HepG2 (cell line): ENCODE data around the gene KCNMA1. TPM values are rescaled to one million over a fixed set of nuclear protein-coding genes. Genes with fewer than 3 reads are reported as not detected.

Experiments used
- ATAC-seq: fragments of 200-7000 bp; cut with Tn5 transposase; 3 replicates; pipeline ENCODE4 v1.9.1; 2020; ENCODE audit warnings: mild to moderate bottlenecking, moderate library complexity
- BruUV-seq: library from RNA; stranded (reverse); fragments of 400-500 nt; replicated peaks from 2 replicates; lab custom pipeline; 2021; lab: Mats Ljungman, UMichigan
- CTCF ChIA-PET: fragments of 300-600 bp; formaldehyde crosslinking; extraction: SDS; loops from one replicate; lab custom pipeline; 2021; ENCODE audit warnings: low total read pairs, inconsistent platforms, low intra/inter-chr PET ratio; lab: Yijun Ruan, JAX
- POLR2A ChIA-PET: fragments of 350-600 bp; sonication (Branson Sonifier 250); formaldehyde crosslinking; loops from one replicate; lab custom pipeline; 2020; ENCODE audit warnings: antibody characterized with exemption, inconsistent platforms; lab: Yijun Ruan, JAX
- DNase-seq: peaks from one replicate; pipeline ENCODE4 v3.0.0-alpha.2; 2015; ENCODE audit warnings: low spot score
- FAIRE-seq: peaks from 3 replicates; lab custom pipeline; 2011; peaks lifted over from hg19 to GRCh38; lab: Jason Lieb, UNC
- H2AFZ ChIP-seq: one replicate; pipeline ENCODE4 v1.6.1; 2011; ENCODE audit warnings: low read length, inconsistent platforms
- H3K27ac ChIP-seq: fragments of 300-600 bp; 3 replicates; pipeline ENCODE4 v1.8.0; 2011; ENCODE audit warnings: mixed run types, mild to moderate bottlenecking, mixed read lengths, low read length, inconsistent platforms; ENCODE audit not compliant: insufficient read depth; ENCODE audit errors: extremely low read length
- H3K27me3 ChIP-seq, 2 experiments: fragments of 200-600 bp in 1 of 2; 2 replicates in 1 of 2; 3 replicates in 1 of 2; pipeline versions ENCODE4 v1.6.0 to v1.8.0; 2011; ENCODE audit warnings: low read length in 2 of 2, mild to moderate bottlenecking in 2 of 2, moderate library complexity in 2 of 2, inconsistent platforms in 1 of 2; ENCODE audit not compliant: insufficient read depth in 2 of 2, control insufficient read depth in 1 of 2
- H3K36me3 ChIP-seq, 2 experiments: fragments of 200-600 bp in 1 of 2; replicated peaks in 1 of 2; 2 replicates in 1 of 2; 3 replicates in 1 of 2; pipeline versions ENCODE4 v1.5.1 to v1.8.0; 2011; ENCODE audit warnings: low read length in 2 of 2, inconsistent platforms in 1 of 2; ENCODE audit not compliant: insufficient read depth in 2 of 2, control insufficient read depth in 1 of 2
- H3K4me1 ChIP-seq: 2 replicates; pipeline ENCODE4 v1.5.1; 2012; ENCODE audit warnings: low read length, inconsistent platforms; ENCODE audit not compliant: insufficient read depth
- H3K4me2 ChIP-seq: 2 replicates; pipeline ENCODE4 v1.6.0; 2011; ENCODE audit warnings: low read depth, low read length, inconsistent platforms
- H3K4me3 ChIP-seq, 3 experiments: fragments of 200-600 bp in 1 of 3; sonication (generic), shearing (Covaris generic) in 1 of 3; replicated peaks in 1 of 3; 2 replicates each; pipeline ENCODE4 v1.5.1; 2011 to 2016; ENCODE audit warnings: low read length in 3 of 3, inconsistent platforms in 2 of 3, low read depth in 2 of 3, mild to moderate bottlenecking in 2 of 3, control low read depth in 1 of 3, mixed read lengths in 1 of 3; ENCODE audit not compliant: insufficient read depth in 1 of 3
- H3K79me2 ChIP-seq: one replicate; pipeline ENCODE4 v1.6.1; 2011; ENCODE audit warnings: low read length, inconsistent platforms; ENCODE audit not compliant: insufficient read depth
- H3K9ac ChIP-seq: 2 replicates; pipeline ENCODE4 v1.6.0; 2011; ENCODE audit warnings: mild to moderate bottlenecking, low read depth, low read length, inconsistent platforms; ENCODE audit not compliant: insufficient read depth
- H3K9me3 ChIP-seq: 2 replicates; pipeline ENCODE4 v1.5.1; 2012; ENCODE audit warnings: mild to moderate bottlenecking, low read length
- H4K20me1 ChIP-seq: 2 replicates; pipeline ENCODE4 v1.6.0; 2011; ENCODE audit warnings: inconsistent platforms, mild to moderate bottlenecking, low read length, moderate library complexity; ENCODE audit not compliant: insufficient read depth
- ARHGAP35 ChIP-seq: sonication (generic); formaldehyde crosslinking; IDR thresholded peaks from 2 replicates; pipeline ENCODE4 v1.9.0; 2022; ENCODE audit warnings: mild to moderate bottlenecking, inconsistent platforms, moderate library complexity, missing genetic modification reagents, borderline replicate concordance
- BCL6 ChIP-seq: IDR thresholded peaks from 2 replicates; pipeline ENCODE4 v1.6.1; 2016; ENCODE audit warnings: missing genetic modification reagents, missing compliant biosample characterization
- CBX1 ChIP-seq: IDR thresholded peaks from one replicate; pipeline ENCODE4 v1.6.1; 2016; ENCODE audit warnings: antibody characterized with exemption, low read depth
- CEBPG ChIP-seq: IDR thresholded peaks from 2 replicates; pipeline ENCODE4 v1.6.1; 2016
- HDAC2 ChIP-seq: sonication (generic); formaldehyde crosslinking; IDR thresholded peaks from 2 replicates; pipeline ENCODE4 v1.4.0; 2020; ENCODE audit warnings: missing genetic modification reagents
- JUN ChIP-seq: sonication (generic); formaldehyde crosslinking; IDR thresholded peaks from 2 replicates; pipeline ENCODE4 v1.4.0; 2020; ENCODE audit warnings: mild to moderate bottlenecking, missing genetic modification reagents
- KDM1A ChIP-seq: IDR thresholded peaks from 2 replicates; pipeline ENCODE4 v1.6.1; 2016; ENCODE audit warnings: missing compliant biosample characterization
- NFIC ChIP-seq: IDR thresholded peaks from 2 replicates; pipeline ENCODE4 v1.6.1; 2012; ENCODE audit warnings: mild to moderate bottlenecking, low read length, inconsistent platforms
- RARG ChIP-seq: sonication (generic); formaldehyde crosslinking; IDR thresholded peaks from 2 replicates; pipeline ENCODE4 v1.4.0; 2020; ENCODE audit warnings: low read depth, mild to moderate bottlenecking, missing genetic modification reagents
- SNAI1 ChIP-seq: sonication (generic); formaldehyde crosslinking; IDR thresholded peaks from 2 replicates; pipeline ENCODE4 v1.5.0; 2020; ENCODE audit warnings: mild to moderate bottlenecking, missing genetic modification reagents, borderline replicate concordance
- ZNF564 ChIP-seq: sonication (generic); formaldehyde crosslinking; IDR thresholded peaks from 2 replicates; pipeline ENCODE4 v1.8.1; 2023; ENCODE audit warnings: mild to moderate bottlenecking, missing genetic modification reagents
- ZNF839 ChIP-seq: sonication (generic); formaldehyde crosslinking; IDR thresholded peaks from 2 replicates; pipeline ENCODE4 v1.4.0; 2020; ENCODE audit warnings: missing genetic modification reagents, mild to moderate bottlenecking, borderline replicate concordance
- ZNF883 ChIP-seq: sonication (generic); formaldehyde crosslinking; IDR thresholded peaks from 2 replicates; pipeline ENCODE4 v1.5.1; 2020; ENCODE audit warnings: mild to moderate bottlenecking, missing genetic modification reagents; ENCODE audit errors: not compliant biosample characterization
- WGBS: methylation state at CpG from one replicate; pipeline ENCODE4 v1.1.6; 2017; ENCODE audit warnings: low lambda C conversion rate; 5-methylcytosine and 5-hydroxymethylcytosine counted together
- in situ Hi-C: cut with HindIII; loops from 2 replicates; pipeline ENCODE4 v1.10.0; 2017; ENCODE audit warnings: low pct_unique_long_range_greater_than_20kb; ENCODE audit not compliant: extremely low pct_ligation_motif_present
- intact Hi-C: fragments of 100-400 bp; cut with micrococcal nuclease; formaldehyde crosslinking; loops from one replicate; pipeline ENCODE4 v1.10.0; 2022; ENCODE audit not compliant: unreplicated experiment
- polyA plus RNA-seq, 8 experiments: library from polyadenylated mRNA; depleted of rRNA in 3 of 8; stranded (reverse) in 7 of 8; unstranded in 1 of 8; fragments of >200 nt; fragmentation: Illumina TruSeq in 4 of 8; extraction: Trizol in 4 of 8; gene quantifications; 2 replicates each; pipeline versions ENCODE4 v1.2.1 to v1.2.3, GENCODE V29; 2011 to 2016; ENCODE audit warnings: low read depth in 4 of 8, missing spikeins in 1 of 8, mixed read lengths in 1 of 8; ENCODE audit not compliant: insufficient read depth in 1 of 8
- total RNA-seq, 5 experiments: library from RNA; depleted of rRNA; stranded (reverse); fragments of >200 nt; fragmentation: Illumina TruSeq; extraction: Trizol; gene quantifications; 2 replicates each; pipeline ENCODE4 v1.2.3, GENCODE V29; 2016; ENCODE audit warnings: low read depth in 1 of 5
- TF ChIP-seq, protein P1 (sequence below): sonication (generic); formaldehyde crosslinking; conservative IDR thresholded peaks from 2 replicates; pipeline ENCODE4 v1.4.0; 2020; ENCODE audit warnings: missing genetic modification reagents
- TF ChIP-seq, protein P2 (sequence below): sonication (generic); formaldehyde crosslinking; IDR thresholded peaks from 2 replicates; pipeline ENCODE4 v1.5.0; 2020; ENCODE audit warnings: missing genetic modification reagents, mild to moderate bottlenecking, borderline replicate concordance
- TF ChIP-seq, protein P3 (sequence below): sonication (generic); formaldehyde crosslinking; IDR thresholded peaks from 2 replicates; pipeline ENCODE4 v1.4.0; 2020; ENCODE audit warnings: low read depth, mild to moderate bottlenecking, missing genetic modification reagents
- TF ChIP-seq, protein P4 (sequence below): sonication (generic); formaldehyde crosslinking; IDR thresholded peaks from 2 replicates; pipeline ENCODE4 v1.5.0; 2020; ENCODE audit warnings: mild to moderate bottlenecking, low read depth, missing genetic modification reagents, borderline replicate concordance
- TF ChIP-seq, protein P5 (sequence below): IDR thresholded peaks from 2 replicates; pipeline ENCODE4 v1.6.1; 2016; ENCODE audit warnings: mild to moderate bottlenecking

Gene KCNMA1
- total and polyA plus RNA-seq, 2 of the 13 experiments (the other 11 are each of a cell fraction or from before 2014, with no cell fraction given), result 0.02 TPM; not detected in 1

DNA sequence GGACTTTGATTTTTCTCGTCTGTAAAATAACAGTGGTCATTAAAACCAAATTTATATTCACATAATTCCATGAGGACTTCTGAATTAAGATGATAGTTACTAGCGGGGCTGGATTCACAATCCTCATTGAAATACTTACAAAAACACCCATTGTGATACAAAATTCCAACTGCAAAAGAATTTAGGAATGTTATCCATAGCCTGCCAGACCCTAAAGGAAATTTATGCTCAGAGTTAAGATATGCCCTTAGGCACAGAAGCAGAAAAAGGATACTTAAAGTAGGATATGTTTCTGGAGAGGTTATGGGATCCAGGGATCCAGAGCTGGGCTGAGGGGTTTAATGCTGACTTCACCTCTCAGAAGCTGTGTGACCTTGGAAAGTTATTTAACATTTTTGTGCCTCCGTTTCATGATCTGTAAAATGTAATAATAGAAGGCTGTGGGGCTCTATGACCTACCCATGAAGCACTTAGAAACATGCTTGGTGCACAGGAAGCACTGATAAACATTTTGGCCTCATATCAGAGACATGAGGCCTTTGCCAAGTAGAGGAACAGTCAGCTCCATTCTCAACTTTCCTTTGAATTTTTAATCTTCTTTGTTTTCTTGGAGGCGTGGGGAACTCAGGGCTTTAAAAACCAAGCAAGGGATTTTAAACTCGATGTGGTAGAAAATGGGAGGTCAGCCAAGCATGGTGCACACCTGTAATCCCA, 744.7 kb downstream of the KCNMA1 start:
- H3K27ac ChIP-seq, result no peak overlapping the region
- H3K79me2 ChIP-seq, result no peaks in the 10 kb centered on the region
- H3K4me3 ChIP-seq, result no peak overlapping the region
- no peak overlapping the region for H2AFZ ChIP-seq
- peaks cover 0 to 27% of the 10 kb centered on the region in 2 experiments; a peak in 3 of 5 replicates for H3K27me3 ChIP-seq
- ChIA-PET POLR2A (no interaction called here), CTCF (no interaction called here)
- H3K4me1 ChIP-seq, result no peaks in the 10 kb centered on the region
- no peak overlapping the region for H3K9ac ChIP-seq
- no TSS peak for BruUV-seq
- H3K9me3 ChIP-seq, result no peaks in the 10 kb centered on the region
- in situ Hi-C loops (no loop called here), intact Hi-C loops (no loop called here)
- no peaks in the 10 kb centered on the region for H3K36me3 ChIP-seq
- 0% methylated on average over 5 of the region's 5 CpGs for WGBS
- TF ChIP-seq NFIC (no peak), ARHGAP35 (CRISPR knock-in tag) (no peak), CBX1 (no peak), HDAC2 (CRISPR knock-in tag) (no peak), RARG (CRISPR knock-in tag) (no peak), CEBPG (CRISPR knock-in tag) (no peak), BCL6 (CRISPR knock-in tag) (no peak), ZNF883 (no peak), ZNF564 (CRISPR knock-in tag) (no peak), SNAI1 (no peak), KDM1A (CRISPR knock-in tag) (no peak), ZNF839 (CRISPR knock-in tag) (no peak), JUN (CRISPR knock-in tag) (no peak)
- TF ChIP-seq, protein P1, sequence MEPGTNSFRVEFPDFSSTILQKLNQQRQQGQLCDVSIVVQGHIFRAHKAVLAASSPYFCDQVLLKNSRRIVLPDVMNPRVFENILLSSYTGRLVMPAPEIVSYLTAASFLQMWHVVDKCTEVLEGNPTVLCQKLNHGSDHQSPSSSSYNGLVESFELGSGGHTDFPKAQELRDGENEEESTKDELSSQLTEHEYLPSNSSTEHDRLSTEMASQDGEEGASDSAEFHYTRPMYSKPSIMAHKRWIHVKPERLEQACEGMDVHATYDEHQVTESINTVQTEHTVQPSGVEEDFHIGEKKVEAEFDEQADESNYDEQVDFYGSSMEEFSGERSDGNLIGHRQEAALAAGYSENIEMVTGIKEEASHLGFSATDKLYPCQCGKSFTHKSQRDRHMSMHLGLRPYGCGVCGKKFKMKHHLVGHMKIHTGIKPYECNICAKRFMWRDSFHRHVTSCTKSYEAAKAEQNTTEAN (CRISPR knock-in tag), result no peak
- TF ChIP-seq, protein P2, sequence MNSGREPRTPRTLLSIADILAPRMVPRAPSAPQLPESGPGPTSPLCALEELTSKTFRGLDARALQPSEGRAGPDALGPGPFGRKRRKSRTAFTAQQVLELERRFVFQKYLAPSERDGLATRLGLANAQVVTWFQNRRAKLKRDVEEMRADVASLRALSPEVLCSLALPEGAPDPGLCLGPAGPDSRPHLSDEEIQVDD (CRISPR knock-in tag), result no peak
- TF ChIP-seq, protein P3, sequence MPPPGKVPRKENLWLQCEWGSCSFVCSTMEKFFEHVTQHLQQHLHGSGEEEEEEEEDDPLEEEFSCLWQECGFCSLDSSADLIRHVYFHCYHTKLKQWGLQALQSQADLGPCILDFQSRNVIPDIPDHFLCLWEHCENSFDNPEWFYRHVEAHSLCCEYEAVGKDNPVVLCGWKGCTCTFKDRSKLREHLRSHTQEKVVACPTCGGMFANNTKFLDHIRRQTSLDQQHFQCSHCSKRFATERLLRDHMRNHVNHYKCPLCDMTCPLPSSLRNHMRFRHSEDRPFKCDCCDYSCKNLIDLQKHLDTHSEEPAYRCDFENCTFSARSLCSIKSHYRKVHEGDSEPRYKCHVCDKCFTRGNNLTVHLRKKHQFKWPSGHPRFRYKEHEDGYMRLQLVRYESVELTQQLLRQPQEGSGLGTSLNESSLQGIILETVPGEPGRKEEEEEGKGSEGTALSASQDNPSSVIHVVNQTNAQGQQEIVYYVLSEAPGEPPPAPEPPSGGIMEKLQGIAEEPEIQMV (CRISPR knock-in tag), result no peak
- TF ChIP-seq, protein P4, sequence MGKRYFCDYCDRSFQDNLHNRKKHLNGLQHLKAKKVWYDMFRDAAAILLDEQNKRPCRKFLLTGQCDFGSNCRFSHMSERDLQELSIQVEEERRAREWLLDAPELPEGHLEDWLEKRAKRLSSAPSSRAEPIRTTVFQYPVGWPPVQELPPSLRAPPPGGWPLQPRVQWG, result no peak
- TF ChIP-seq, protein P5, sequence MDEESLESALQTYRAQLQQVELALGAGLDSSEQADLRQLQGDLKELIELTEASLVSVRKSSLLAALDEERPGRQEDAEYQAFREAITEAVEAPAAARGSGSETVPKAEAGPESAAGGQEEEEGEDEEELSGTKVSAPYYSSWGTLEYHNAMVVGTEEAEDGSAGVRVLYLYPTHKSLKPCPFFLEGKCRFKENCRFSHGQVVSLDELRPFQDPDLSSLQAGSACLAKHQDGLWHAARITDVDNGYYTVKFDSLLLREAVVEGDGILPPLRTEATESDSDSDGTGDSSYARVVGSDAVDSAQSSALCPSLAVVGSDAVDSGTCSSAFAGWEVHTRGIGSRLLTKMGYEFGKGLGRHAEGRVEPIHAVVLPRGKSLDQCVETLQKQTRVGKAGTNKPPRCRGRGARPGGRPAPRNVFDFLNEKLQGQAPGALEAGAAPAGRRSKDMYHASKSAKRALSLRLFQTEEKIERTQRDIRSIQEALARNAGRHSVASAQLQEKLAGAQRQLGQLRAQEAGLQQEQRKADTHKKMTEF (CRISPR knock-in tag), result no peak
- DNase-seq (no peak), ATAC-seq (no peak), FAIRE-seq (no peak)
- no peaks in the 10 kb centered on the region for H4K20me1 ChIP-seq
- H3K4me2 ChIP-seq, result no peak overlapping the region
